GM12878 (cell line): ENCODE data around the gene PRRC1. TPM values are rescaled to one million over a fixed set of nuclear protein-coding genes. Genes with fewer than 3 reads are reported as not detected.

ENCODE experiments used
- ATAC-seq: fragments of 200-7000 bp; cut with Tn5 transposase; 3 replicates; pipeline ENCODE4 v1.9.1; 2020; ENCODE audit warnings: mild to moderate bottlenecking, moderate library complexity
- BruUV-seq: library from RNA; stranded (reverse); fragments of 400-500 nt; replicated peaks from 2 replicates; lab custom pipeline; 2021; lab: Mats Ljungman, UMichigan
- CTCF ChIA-PET: fragments of 300-600 bp; sonication (Branson Sonifier 250); formaldehyde crosslinking; extraction: SDS; loops from one replicate; lab custom pipeline; 2021; ENCODE audit warnings: inconsistent platforms; lab: Yijun Ruan, JAX
- POLR2A ChIA-PET: fragments of 350-600 bp; formaldehyde crosslinking; extraction: SDS; loops from one replicate; lab custom pipeline; 2021; ENCODE audit warnings: inconsistent platforms; lab: Charles Lee
- RAD21 ChIA-PET: fragments of 300-600 bp; sonication (Branson Sonifier 250); formaldehyde crosslinking; loops from one replicate; lab custom pipeline; 2023; ENCODE audit warnings: antibody characterized with exemption; ENCODE audit not compliant: unreplicated experiment; lab: Charles Lee
- SMC1A ChIA-PET: fragments of 300-600 bp; sonication (Branson Sonifier 250); formaldehyde crosslinking; loops from one replicate; lab custom pipeline; 2023; ENCODE audit not compliant: unreplicated experiment, uncharacterized antibody; lab: Charles Lee
- DNase-seq: peaks from one replicate; pipeline ENCODE4 v3.0.0-alpha.2; 2011; ENCODE audit warnings: low read depth, low spot score
- FAIRE-seq: peaks from 3 replicates; lab custom pipeline; 2011; peaks lifted over from hg19 to GRCh38; lab: Jason Lieb, UNC
- H2AFZ ChIP-seq: 2 replicates; pipeline ENCODE4 v1.6.0; 2011; ENCODE audit warnings: low read depth, low read length, control low read depth; ENCODE audit not compliant: control insufficient read depth
- H3K27ac ChIP-seq: 2 replicates; pipeline ENCODE4 v1.5.1; 2011; ENCODE audit warnings: control low read depth; ENCODE audit not compliant: control insufficient read depth, insufficient read depth
- H3K27me3 ChIP-seq, 2 experiments: replicated peaks in 1 of 2; 2 replicates each; pipeline versions ENCODE4 v1.6.0 to v1.6.1; 2011; ENCODE audit warnings: low read length in 1 of 2; ENCODE audit not compliant: control insufficient read depth in 2 of 2, insufficient read depth in 2 of 2
- H3K36me3 ChIP-seq, 2 experiments: 2 replicates each; pipeline ENCODE4 v1.5.1; 2011; ENCODE audit warnings: low read length in 1 of 2; ENCODE audit not compliant: control insufficient read depth in 2 of 2, insufficient read depth in 2 of 2
- H3K4me1 ChIP-seq: 2 replicates; pipeline ENCODE4 v1.6.1; 2011; ENCODE audit warnings: mild to moderate bottlenecking, low read length, moderate library complexity, mixed read lengths; ENCODE audit not compliant: control insufficient read depth, insufficient read depth
- H3K4me2 ChIP-seq: 2 replicates; pipeline ENCODE4 v1.6.0; 2011; ENCODE audit warnings: control low read depth; ENCODE audit not compliant: control insufficient read depth, insufficient read depth
- H3K4me3 ChIP-seq: fragments of 200-600 bp; sonication (generic); 2 replicates; pipeline ENCODE4 v1.5.1; 2016
- H3K79me2 ChIP-seq: 2 replicates; pipeline ENCODE4 v1.6.0; 2011; ENCODE audit warnings: low read length; ENCODE audit not compliant: control insufficient read depth, insufficient read depth
- H3K9ac ChIP-seq: 2 replicates; pipeline ENCODE4 v1.8.0; 2011; ENCODE audit warnings: low read length, control low read depth, mixed read lengths; ENCODE audit not compliant: control insufficient read depth, insufficient read depth
- H3K9me3 ChIP-seq: replicated peaks from 3 replicates; pipeline ENCODE4 v1.5.1; 2011; ENCODE audit warnings: mild to moderate bottlenecking, low read length; ENCODE audit not compliant: control insufficient read depth, insufficient read depth
- H4K20me1 ChIP-seq: 2 replicates; pipeline ENCODE4 v1.6.0; 2011; ENCODE audit not compliant: control insufficient read depth, insufficient read depth
- EGR1 ChIP-seq, 2 experiments: IDR thresholded peaks; 1 replicate in 1 of 2; 2 replicates in 1 of 2; pipeline ENCODE4 v1.6.1; 2011 to 2012; ENCODE audit warnings: low read depth in 2 of 2, low read length in 2 of 2, borderline replicate concordance in 1 of 2, mild to moderate bottlenecking in 1 of 2, moderate library complexity in 1 of 2
- HCFC1 ChIP-seq: fragments of 150-350 bp; IDR thresholded peaks from 2 replicates; pipeline ENCODE4 v1.6.1; 2014; ENCODE audit warnings: low read length
- KDM1A ChIP-seq: fragments of 200-600 bp; sonication (generic); IDR thresholded peaks from 2 replicates; pipeline ENCODE4 v1.6.1; 2016; ENCODE audit warnings: borderline replicate concordance
- PAX8 ChIP-seq: fragments of 450-650 bp; IDR thresholded peaks from 2 replicates; pipeline ENCODE4 v1.6.1; 2017; ENCODE audit warnings: mild to moderate bottlenecking, moderate library complexity
- POLR2AphosphoS5 ChIP-seq: IDR thresholded peaks from 2 replicates; pipeline ENCODE4 v1.6.1; 2011; ENCODE audit warnings: mild to moderate bottlenecking, low read length, inconsistent platforms
- RFX5 ChIP-seq: IDR thresholded peaks from 2 replicates; pipeline ENCODE4 v1.6.1; 2011; ENCODE audit warnings: low read depth, low read length, improper control_type of control experiment
- STAT1 ChIP-seq: fragments of 450-650 bp; conservative IDR thresholded peaks from 2 replicates; pipeline ENCODE4 v1.6.1; 2014; ENCODE audit warnings: antibody characterized with exemption, mild to moderate bottlenecking
- TBL1XR1 ChIP-seq: IDR thresholded peaks from 2 replicates; pipeline ENCODE4 v1.6.1; 2012; ENCODE audit warnings: low read depth, low read length, improper control_type of control experiment
- YY1 ChIP-seq: IDR thresholded peaks from 2 replicates; pipeline ENCODE4 v1.6.1; 2011; ENCODE audit warnings: low read depth, mild to moderate bottlenecking, low read length
- whole genome bisulfite sequencing: methylation state at CpG from one replicate; pipeline ENCODE4 v1.1.6; 2016; ENCODE audit warnings: low lambda C conversion rate; ENCODE audit not compliant: insufficient replicate concordance, insufficient coverage; ENCODE audit errors: missing lambda C conversion rate; 5-methylcytosine and 5-hydroxymethylcytosine counted together
- in situ Hi-C: fragments of 300-500 bp; cut with MboI; formaldehyde crosslinking; loops from 9 replicates; pipeline ENCODE4 v1.14.3; 2018; ENCODE audit warnings: mixed read lengths
- intact Hi-C: fragments of 100-400 bp; cut with micrococcal nuclease; formaldehyde crosslinking; loops from one replicate; pipeline ENCODE4 v1.14.2; 2022; ENCODE audit not compliant: unreplicated experiment
- polyA plus RNA-seq, 11 experiments: library from polyadenylated mRNA; depleted of rRNA in 4 of 11; unstranded in 6 of 11; stranded (reverse) in 5 of 11; fragments of >200 nt; fragmentation: Nextera tagmentation in 4 of 11; fragmentation: Illumina TruSeq in 1 of 11; extraction: Ambion mirVana in 4 of 11; extraction: Trizol in 1 of 11; gene quantifications; 1 replicate in 1 of 11; 2 replicates in 10 of 11; pipeline versions ENCODE4 v1.2.1 to v1.2.3, GENCODE V29; 2011 to 2016; ENCODE audit warnings: inconsistent platforms in 2 of 11, missing spikeins in 2 of 11, low read depth in 1 of 11
- total RNA-seq, 4 experiments: library from RNA; depleted of rRNA in 3 of 4; stranded (reverse); fragments of >200 nt in 3 of 4; fragmentation: Illumina TruSeq in 1 of 4; extraction: Trizol in 1 of 4; gene quantifications; 2 replicates each; pipeline versions ENCODE4 v1.2.1 to v1.2.3, GENCODE V29; 2013 to 2021
- TF ChIP-seq, protein P1 (sequence below): IDR thresholded peaks from 2 replicates; pipeline ENCODE4 v1.6.1; 2012; ENCODE audit warnings: improper control_type of control experiment, low read depth, low read length; ENCODE audit not compliant: insufficient replicate concordance
- TF ChIP-seq, protein P2 (sequence below): fragments of 450-650 bp; IDR thresholded peaks from 2 replicates; pipeline ENCODE4 v1.6.1; 2014; ENCODE audit warnings: mild to moderate bottlenecking

The PRRC1 gene
- total and polyA plus RNA-seq, 10 of the 15 experiments (the other 5 are each of a cell fraction or from before 2014, with no cell fraction given), result 19.0 to 54.5 (median 31.0) TPM

DNA sequence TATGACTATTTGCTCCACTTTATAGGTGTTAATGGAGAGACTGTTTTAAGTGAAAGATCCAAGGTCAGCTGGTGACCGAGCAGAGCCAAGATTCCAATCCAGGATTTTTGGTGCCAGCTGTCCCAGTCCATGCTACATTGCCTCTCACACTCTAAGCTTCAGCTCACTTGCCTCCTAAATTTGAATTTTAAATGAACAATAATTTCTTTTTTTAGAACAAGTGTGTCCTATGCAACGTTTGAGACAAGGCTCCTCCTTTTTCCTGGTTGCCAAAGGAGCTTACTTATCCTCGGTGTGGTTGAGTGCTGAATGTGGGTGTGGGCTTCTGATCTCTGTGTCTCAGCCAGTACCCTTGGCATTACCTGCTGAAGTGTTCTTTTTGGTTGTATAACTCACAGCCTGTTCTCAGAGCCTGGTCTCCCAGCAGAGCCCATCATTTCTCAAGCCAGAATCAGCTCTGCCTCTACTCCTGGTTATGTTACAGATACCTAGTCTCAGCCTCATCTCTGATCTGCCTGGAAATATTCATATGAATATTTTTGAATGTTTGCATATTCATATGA lies 4.0 kb upstream of the PRRC1 start:
- no peak for TF ChIP-seq POLR2AphosphoS5
- no peak for TF ChIP-seq PAX8
- no peak for TF ChIP-seq TBL1XR1
- TF ChIP-seq, protein P1, sequence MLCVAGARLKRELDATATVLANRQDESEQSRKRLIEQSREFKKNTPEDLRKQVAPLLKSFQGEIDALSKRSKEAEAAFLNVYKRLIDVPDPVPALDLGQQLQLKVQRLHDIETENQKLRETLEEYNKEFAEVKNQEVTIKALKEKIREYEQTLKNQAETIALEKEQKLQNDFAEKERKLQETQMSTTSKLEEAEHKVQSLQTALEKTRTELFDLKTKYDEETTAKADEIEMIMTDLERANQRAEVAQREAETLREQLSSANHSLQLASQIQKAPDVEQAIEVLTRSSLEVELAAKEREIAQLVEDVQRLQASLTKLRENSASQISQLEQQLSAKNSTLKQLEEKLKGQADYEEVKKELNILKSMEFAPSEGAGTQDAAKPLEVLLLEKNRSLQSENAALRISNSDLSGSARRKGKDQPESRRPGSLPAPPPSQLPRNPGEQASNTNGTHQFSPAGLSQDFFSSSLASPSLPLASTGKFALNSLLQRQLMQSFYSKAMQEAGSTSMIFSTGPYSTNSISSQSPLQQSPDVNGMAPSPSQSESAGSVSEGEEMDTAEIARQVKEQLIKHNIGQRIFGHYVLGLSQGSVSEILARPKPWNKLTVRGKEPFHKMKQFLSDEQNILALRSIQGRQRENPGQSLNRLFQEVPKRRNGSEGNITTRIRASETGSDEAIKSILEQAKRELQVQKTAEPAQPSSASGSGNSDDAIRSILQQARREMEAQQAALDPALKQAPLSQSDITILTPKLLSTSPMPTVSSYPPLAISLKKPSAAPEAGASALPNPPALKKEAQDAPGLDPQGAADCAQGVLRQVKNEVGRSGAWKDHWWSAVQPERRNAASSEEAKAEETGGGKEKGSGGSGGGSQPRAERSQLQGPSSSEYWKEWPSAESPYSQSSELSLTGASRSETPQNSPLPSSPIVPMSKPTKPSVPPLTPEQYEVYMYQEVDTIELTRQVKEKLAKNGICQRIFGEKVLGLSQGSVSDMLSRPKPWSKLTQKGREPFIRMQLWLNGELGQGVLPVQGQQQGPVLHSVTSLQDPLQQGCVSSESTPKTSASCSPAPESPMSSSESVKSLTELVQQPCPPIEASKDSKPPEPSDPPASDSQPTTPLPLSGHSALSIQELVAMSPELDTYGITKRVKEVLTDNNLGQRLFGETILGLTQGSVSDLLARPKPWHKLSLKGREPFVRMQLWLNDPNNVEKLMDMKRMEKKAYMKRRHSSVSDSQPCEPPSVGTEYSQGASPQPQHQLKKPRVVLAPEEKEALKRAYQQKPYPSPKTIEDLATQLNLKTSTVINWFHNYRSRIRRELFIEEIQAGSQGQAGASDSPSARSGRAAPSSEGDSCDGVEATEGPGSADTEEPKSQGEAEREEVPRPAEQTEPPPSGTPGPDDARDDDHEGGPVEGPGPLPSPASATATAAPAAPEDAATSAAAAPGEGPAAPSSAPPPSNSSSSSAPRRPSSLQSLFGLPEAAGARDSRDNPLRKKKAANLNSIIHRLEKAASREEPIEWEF, result no peak
- no peak for TF ChIP-seq HCFC1
- TF ChIP-seq RFX5, result no peak
- TF ChIP-seq, protein P2, sequence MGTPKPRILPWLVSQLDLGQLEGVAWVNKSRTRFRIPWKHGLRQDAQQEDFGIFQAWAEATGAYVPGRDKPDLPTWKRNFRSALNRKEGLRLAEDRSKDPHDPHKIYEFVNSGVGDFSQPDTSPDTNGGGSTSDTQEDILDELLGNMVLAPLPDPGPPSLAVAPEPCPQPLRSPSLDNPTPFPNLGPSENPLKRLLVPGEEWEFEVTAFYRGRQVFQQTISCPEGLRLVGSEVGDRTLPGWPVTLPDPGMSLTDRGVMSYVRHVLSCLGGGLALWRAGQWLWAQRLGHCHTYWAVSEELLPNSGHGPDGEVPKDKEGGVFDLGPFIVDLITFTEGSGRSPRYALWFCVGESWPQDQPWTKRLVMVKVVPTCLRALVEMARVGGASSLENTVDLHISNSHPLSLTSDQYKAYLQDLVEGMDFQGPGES, result no peak
- TF ChIP-seq STAT1, result no peak
- no peak for TF ChIP-seq EGR1 (IDR thresholded peaks at IDR 0.05; ENCODE audit: borderline replicate concordance in 1 of 2, low read depth in 2 of 2, low read length in 2 of 2)
- no peak for TF ChIP-seq YY1
- TF ChIP-seq KDM1A, result no peak
- TF ChIP-seq, all 136 proteins: peak for 0
- H3K9me3 ChIP-seq, result no peaks in the 10 kb centered on the region
- H3K9ac ChIP-seq, result no peak overlapping the region
- RAD21 ChIA-PET, result no interaction called here
- no peaks in the 10 kb centered on the region for H4K20me1 ChIP-seq
- H3K4me3 ChIP-seq, result no peak overlapping the region
- FAIRE-seq (no peak), DNase-seq (no peak), ATAC-seq (no peak)
- H3K4me2 ChIP-seq, result no peak overlapping the region
- SMC1A ChIA-PET, result interaction anchor here (1.7 kb wide), 1 partner anchor 22 kb away, joined by 3 read pairs; no protein-coding TSS in a partner anchor
- BruUV-seq, result no TSS peak
- CTCF ChIA-PET, result interaction anchor here (1.0 to 2.1 kb wide), 3 partner anchors 20 to 24 kb away, joined by 3 to 6 read pairs (median 4); no protein-coding TSS in a partner anchor
- H3K79me2 ChIP-seq, result peaks cover 10% of the 10 kb centered on the region
- peaks cover 2% of the 10 kb centered on the region for H3K4me1 ChIP-seq
- H2AFZ ChIP-seq, result no peak overlapping the region
- intact Hi-C loops (no loop called here), in situ Hi-C loops (no loop called here)
- H3K36me3 ChIP-seq, result no peaks in the 10 kb centered on the region
- 27% methylated on average over 3 of the region's 3 CpGs for WGBS
- H3K27me3 ChIP-seq, result no peaks in the 10 kb centered on the region; a peak in 2 of 4 replicates
- H3K27ac ChIP-seq, result no peak overlapping the region
- POLR2A ChIA-PET, result no interaction called here
